Effector CD8-positive, alpha-beta T cell (primary cell): Measurements from ENCODE around the gene VPS13A.

Source experiments
- DNase-seq: peaks from one replicate; lab custom pipeline; 2025; lab: John Stamatoyannopoulos, UW
- total RNA-seq, 4 experiments: gene quantifications; one replicate each; lab custom pipeline; 2026; lab: John Stamatoyannopoulos, UW

VPS13A gene
- 142 to 220 (median 174) reads per million in 4 experiments for total RNA-seq

- peak; percentile 91 for DNase-seq
These were observed at the start of gene VPS13A for GRCh38 chr9:77177143-77177893. Gene VPS13A, plus strand, starts transcription at chr9:77177534. Its CDS starts 171 bp downstream, at chr9:77177705.

GRCh38 chr9:77128125-77128789 is 49.1 kb upstream of the VPS13A start:
- DNase-seq: no peak

- DNase-seq: no peak
These were observed 45.9 kb upstream of the VPS13A start for GRCh38 chr9:77131399-77131798.

- DNase-seq: no peak
These were observed 44.3 kb upstream of the VPS13A start for GRCh38 chr9:77133011-77133410.

GRCh38 chr9:77142366-77142765 is 35.0 kb upstream of the VPS13A start:
- DNase-seq: no peak

- no peak for DNase-seq
These were observed 27.5 kb upstream of the VPS13A start for GRCh38 chr9:77149879-77150278.

GRCh38 chr9:77152289-77152688 is 25.0 kb upstream of the VPS13A start:
- no peak for DNase-seq

- DNase-seq: no peak
These were observed 20.5 kb upstream of the VPS13A start for GRCh38 chr9:77156646-77157371.

GRCh38 chr9:77158772-77159513 is 18.4 kb upstream of the VPS13A start:
- DNase-seq: no peak

GRCh38 chr9:77161191-77161590 is 16.1 kb upstream of the VPS13A start:
- DNase-seq: no peak

- no peak for DNase-seq
These were observed 15.4 kb upstream of the VPS13A start for GRCh38 chr9:77161966-77162365.

- DNase-seq: no peak
These were observed 15.0 kb upstream of the VPS13A start for GRCh38 chr9:77162366-77162765.

- no peak for DNase-seq
These were observed 13.4 kb upstream of the VPS13A start for GRCh38 chr9:77163884-77164283.

GRCh38 chr9:77166193-77166592 is 11.1 kb upstream of the VPS13A start:
- DNase-seq: no peak

GRCh38 chr9:77170991-77171699 is 6.2 kb upstream of the VPS13A start:
- DNase-seq: no peak

GRCh38 chr9:77175151-77175550 is 2.2 kb upstream of the VPS13A start:
- no peak for DNase-seq

- no peak for DNase-seq
These were observed 1.2 kb upstream of the VPS13A start for GRCh38 chr9:77176106-77176505.

GRCh38 chr9:77176686-77177142 is 620 bp upstream of the VPS13A start:
- no peak for DNase-seq

- DNase-seq: peak; percentile 43
These were observed 810 bp downstream of the VPS13A start for GRCh38 chr9:77177894-77178794.

- DNase-seq: no peak
These were observed 2.7 kb downstream of the VPS13A start for GRCh38 chr9:77180056-77180455.
